ENCODE measurements around the gene ANXA5.

The ANXA5 gene

GRCh38 chr4:121684016-121684415, 12.8 kb downstream of the ANXA5 start:
- no peak for DNase-seq (ENCODE audit: low spot score)
- H2BK120ac ChIP-seq (ENCODE audit: low read depth, low read length), result no peak overlapping the region

GRCh38 chr4:121680571-121680970, 16.2 kb downstream of the ANXA5 start:
- no peak overlapping the region for H3K27ac ChIP-seq (replicated peaks; ENCODE audit: low read length)
- no peak for DNase-seq (ENCODE audit: low spot score)
- H3K4ac ChIP-seq (ENCODE audit: low read length), result no peak overlapping the region
- no peak overlapping the region for H2BK12ac ChIP-seq (ENCODE audit: low read length)
- H3K4me1 ChIP-seq (ENCODE audit: control insufficient read depth in 2 of 2, insufficient read depth in 1 of 2, low read depth in 1 of 2, low read length in 2 of 2), result no peaks in the 10 kb centered on the region
- no peak overlapping the region for H3K4me3 ChIP-seq (ENCODE audit: low read length in 2 of 2)
- H2AFZ ChIP-seq (ENCODE audit: low read length), result no peak overlapping the region
- H3K36me3 ChIP-seq (replicated peaks in 1 of 2; ENCODE audit: control insufficient read depth in 2 of 2, insufficient read depth in 2 of 2, low read length in 2 of 2), result peaks cover 16 to 98% of the 10 kb centered on the region in 2 donors
- no peak overlapping the region for H2AK5ac ChIP-seq (ENCODE audit: low read depth, low read length)
- H3K4me2 ChIP-seq (ENCODE audit: insufficient read depth, low read length, poor library complexity, severe bottlenecking), result no peak overlapping the region
- H3K18ac ChIP-seq (ENCODE audit: low read length), result no peak overlapping the region
- H3K9ac ChIP-seq (ENCODE audit: low read depth, low read length, poor library complexity), result no peak overlapping the region
- no peak overlapping the region for H3K14ac ChIP-seq (ENCODE audit: low read length)
- no peak overlapping the region for H3K23ac ChIP-seq (ENCODE audit: low read depth, low read length, poor library complexity)
- no peak overlapping the region for H2BK120ac ChIP-seq (ENCODE audit: low read depth, low read length)
- H2BK15ac ChIP-seq (ENCODE audit: low read length), result no peak overlapping the region
- no CpG with 5 or more reads among the region's 3 CpGs for WGBS, 2 donors (ENCODE audit: extremely low coverage in 2 of 2, insufficient read length in 2 of 2, insufficient replicate concordance in 1 of 2)
- H3K27me3 ChIP-seq (ENCODE audit: control insufficient read depth in 3 of 3, insufficient read depth in 3 of 3, low read depth in 1 of 3, low read length in 3 of 3), result no peaks in the 10 kb centered on the region
- H4K8ac ChIP-seq (ENCODE audit: low read depth, low read length), result no peak overlapping the region
- H4K91ac ChIP-seq (ENCODE audit: low read depth, low read length, poor library complexity), result no peak overlapping the region
- no peaks in the 10 kb centered on the region for H3K9me3 ChIP-seq (replicated peaks in 1 of 2; ENCODE audit: control insufficient read depth in 2 of 2, insufficient read depth in 1 of 2, low read depth in 1 of 2, low read length in 2 of 2)
- H2BK5ac ChIP-seq (ENCODE audit: low read length), result no peak overlapping the region
- no peaks in the 10 kb centered on the region for H3K79me1 ChIP-seq (ENCODE audit: low read depth, low read length)

More at GRCh38 chr4:121684016-121684415, 12.8 kb downstream of the ANXA5 start:
- peaks cover 0 to 2% of the 10 kb centered on the region in 2 donors for H3K9me3 ChIP-seq (replicated peaks in 1 of 2; ENCODE audit: control insufficient read depth in 2 of 2, insufficient read depth in 1 of 2, low read depth in 1 of 2, low read length in 2 of 2)
- H3K23ac ChIP-seq (ENCODE audit: low read depth, low read length, poor library complexity), result no peak overlapping the region
- no peak overlapping the region for H3K4me2 ChIP-seq (ENCODE audit: insufficient read depth, low read length, poor library complexity, severe bottlenecking)
- peaks cover 20 to 88% of the 10 kb centered on the region in 2 donors for H3K36me3 ChIP-seq (replicated peaks in 1 of 2; ENCODE audit: control insufficient read depth in 2 of 2, insufficient read depth in 2 of 2, low read length in 2 of 2)
- H2AK5ac ChIP-seq (ENCODE audit: low read depth, low read length), result no peak overlapping the region
- H4K8ac ChIP-seq (ENCODE audit: low read depth, low read length), result no peak overlapping the region
- no peak overlapping the region for H2AFZ ChIP-seq (ENCODE audit: low read length)
- no CpG with 5 or more reads among the region's 1 CpG for WGBS, 2 donors (ENCODE audit: extremely low coverage in 2 of 2, insufficient read length in 2 of 2, insufficient replicate concordance in 1 of 2)
- no peak overlapping the region for H2BK5ac ChIP-seq (ENCODE audit: low read length)
- no peak overlapping the region for H4K91ac ChIP-seq (ENCODE audit: low read depth, low read length, poor library complexity)
- no peak overlapping the region for H3K14ac ChIP-seq (ENCODE audit: low read length)
- no peak overlapping the region for H2BK12ac ChIP-seq (ENCODE audit: low read length)
- no peaks in the 10 kb centered on the region for H3K79me1 ChIP-seq (ENCODE audit: low read depth, low read length)
- no peak overlapping the region for H3K18ac ChIP-seq (ENCODE audit: low read length)
- H3K4me3 ChIP-seq (ENCODE audit: low read length in 2 of 2), result no peak overlapping the region
- H3K27me3 ChIP-seq (ENCODE audit: control insufficient read depth in 3 of 3, insufficient read depth in 3 of 3, low read depth in 1 of 3, low read length in 3 of 3), result no peaks in the 10 kb centered on the region
- H2BK15ac ChIP-seq (ENCODE audit: low read length), result no peak overlapping the region
- no peak overlapping the region for H3K9ac ChIP-seq (ENCODE audit: low read depth, low read length, poor library complexity)
- no peak overlapping the region for H3K4ac ChIP-seq (ENCODE audit: low read length)
- H3K27ac ChIP-seq (replicated peaks; ENCODE audit: low read length), result no peak overlapping the region
- H3K4me1 ChIP-seq (ENCODE audit: control insufficient read depth in 2 of 2, insufficient read depth in 1 of 2, low read depth in 1 of 2, low read length in 2 of 2), result peaks cover 0 to 1% of the 10 kb centered on the region in 2 donors

- no peak for DNase-seq (ENCODE audit: low spot score)
- H3K27ac ChIP-seq (replicated peaks; ENCODE audit: low read length), result no peak overlapping the region
- H3K36me3 ChIP-seq (replicated peaks in 1 of 2; ENCODE audit: control insufficient read depth in 2 of 2, insufficient read depth in 2 of 2, low read length in 2 of 2), result peaks cover 15 to 98% of the 10 kb centered on the region in 2 donors
Measured at GRCh38 chr4:121679951-121680350, 16.8 kb downstream of the ANXA5 start.

GRCh38 chr4:121679267-121679666, 17.5 kb downstream of the ANXA5 start:
- H3K27me3 ChIP-seq (ENCODE audit: control insufficient read depth in 3 of 3, insufficient read depth in 3 of 3, low read depth in 1 of 3, low read length in 3 of 3), result no peaks in the 10 kb centered on the region
- H4K8ac ChIP-seq (ENCODE audit: low read depth, low read length), result no peak overlapping the region
- no peak overlapping the region for H2AFZ ChIP-seq (ENCODE audit: low read length)
- H3K27ac ChIP-seq (replicated peaks; ENCODE audit: low read length), result no peak overlapping the region
- H2BK120ac ChIP-seq (ENCODE audit: low read depth, low read length), result no peak overlapping the region
- H3K4me1 ChIP-seq (ENCODE audit: control insufficient read depth in 2 of 2, insufficient read depth in 1 of 2, low read depth in 1 of 2, low read length in 2 of 2), result no peaks in the 10 kb centered on the region
- WGBS, 2 donors (ENCODE audit: extremely low coverage in 2 of 2, insufficient read length in 2 of 2, insufficient replicate concordance in 1 of 2), result 100% methylated on average over 1 of the region's 3 CpGs; no CpG with 5 or more reads in 1 of the 2 donors
- no peak for DNase-seq (ENCODE audit: low spot score)
- H4K91ac ChIP-seq (ENCODE audit: low read depth, low read length, poor library complexity), result no peak overlapping the region
- H3K4me3 ChIP-seq (ENCODE audit: low read length in 2 of 2), result no peak overlapping the region
- no peak overlapping the region for H3K14ac ChIP-seq (ENCODE audit: low read length)
- H2BK15ac ChIP-seq (ENCODE audit: low read length), result no peak overlapping the region
- no peaks in the 10 kb centered on the region for H3K9me3 ChIP-seq (replicated peaks in 1 of 2; ENCODE audit: control insufficient read depth in 2 of 2, insufficient read depth in 1 of 2, low read depth in 1 of 2, low read length in 2 of 2)
- H2BK5ac ChIP-seq (ENCODE audit: low read length), result no peak overlapping the region
- no peak overlapping the region for H2AK5ac ChIP-seq (ENCODE audit: low read depth, low read length)
- H3K9ac ChIP-seq (ENCODE audit: low read depth, low read length, poor library complexity), result no peak overlapping the region
- no peak overlapping the region for H3K18ac ChIP-seq (ENCODE audit: low read length)
- H3K4ac ChIP-seq (ENCODE audit: low read length), result no peak overlapping the region
- H3K36me3 ChIP-seq (replicated peaks in 1 of 2; ENCODE audit: control insufficient read depth in 2 of 2, insufficient read depth in 2 of 2, low read length in 2 of 2), result peaks cover 14 to 100% of the 10 kb centered on the region in 2 donors
- H3K4me2 ChIP-seq (ENCODE audit: insufficient read depth, low read length, poor library complexity, severe bottlenecking), result no peak overlapping the region
- H3K23ac ChIP-seq (ENCODE audit: low read depth, low read length, poor library complexity), result no peak overlapping the region
- H3K79me1 ChIP-seq (ENCODE audit: low read depth, low read length), result no peaks in the 10 kb centered on the region
- no peak overlapping the region for H2BK12ac ChIP-seq (ENCODE audit: low read length)

More at GRCh38 chr4:121679951-121680350, 16.8 kb downstream of the ANXA5 start:
- no peak overlapping the region for H3K4ac ChIP-seq (ENCODE audit: low read length)
- H2BK120ac ChIP-seq (ENCODE audit: low read depth, low read length), result no peak overlapping the region
- H3K14ac ChIP-seq (ENCODE audit: low read length), result no peak overlapping the region
- H3K27me3 ChIP-seq (ENCODE audit: control insufficient read depth in 3 of 3, insufficient read depth in 3 of 3, low read depth in 1 of 3, low read length in 3 of 3), result no peaks in the 10 kb centered on the region
- WGBS, 2 donors (ENCODE audit: extremely low coverage in 2 of 2, insufficient read length in 2 of 2, insufficient replicate concordance in 1 of 2), result no CpG with 5 or more reads among the region's 4 CpGs
- H3K9me3 ChIP-seq (replicated peaks in 1 of 2; ENCODE audit: control insufficient read depth in 2 of 2, insufficient read depth in 1 of 2, low read depth in 1 of 2, low read length in 2 of 2), result no peaks in the 10 kb centered on the region
- no peak overlapping the region for H2BK12ac ChIP-seq (ENCODE audit: low read length)
- H2AK5ac ChIP-seq (ENCODE audit: low read depth, low read length), result no peak overlapping the region
- H2AFZ ChIP-seq (ENCODE audit: low read length), result no peak overlapping the region
- no peaks in the 10 kb centered on the region for H3K79me1 ChIP-seq (ENCODE audit: low read depth, low read length)
- H3K9ac ChIP-seq (ENCODE audit: low read depth, low read length, poor library complexity), result no peak overlapping the region
- H3K4me1 ChIP-seq (ENCODE audit: control insufficient read depth in 2 of 2, insufficient read depth in 1 of 2, low read depth in 1 of 2, low read length in 2 of 2), result no peaks in the 10 kb centered on the region
- no peak overlapping the region for H4K91ac ChIP-seq (ENCODE audit: low read depth, low read length, poor library complexity)
- H4K8ac ChIP-seq (ENCODE audit: low read depth, low read length), result no peak overlapping the region
- no peak overlapping the region for H3K18ac ChIP-seq (ENCODE audit: low read length)
- H3K4me3 ChIP-seq (ENCODE audit: low read length in 2 of 2), result no peak overlapping the region
- H2BK5ac ChIP-seq (ENCODE audit: low read length), result no peak overlapping the region
- no peak overlapping the region for H3K23ac ChIP-seq (ENCODE audit: low read depth, low read length, poor library complexity)
- no peak overlapping the region for H2BK15ac ChIP-seq (ENCODE audit: low read length)
- no peak overlapping the region for H3K4me2 ChIP-seq (ENCODE audit: insufficient read depth, low read length, poor library complexity, severe bottlenecking)

All from neuronal stem cell (in vitro differentiated cells).